ENCODE measurements around the gene LZTFL1.

DNA sequence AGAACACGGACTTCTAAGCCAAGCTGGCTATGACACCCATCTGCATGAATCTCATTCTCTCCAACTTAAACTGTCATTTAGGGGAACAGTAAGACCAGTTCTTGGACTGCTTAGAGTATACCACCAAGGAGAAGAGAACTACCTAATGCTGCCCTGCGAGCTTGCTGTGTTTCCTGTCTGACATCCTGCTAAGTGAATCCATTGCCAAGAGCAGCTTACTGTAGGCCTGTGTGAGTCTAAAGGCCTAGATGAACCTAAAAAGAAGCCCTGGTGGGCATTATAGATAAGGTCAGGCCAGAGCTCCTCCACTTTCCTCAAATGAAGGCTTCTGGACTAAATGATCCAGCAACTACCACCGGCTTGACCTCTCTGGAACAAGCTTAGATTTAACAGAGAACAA, 15.0 kb downstream of the LZTFL1 start:
- no peak for TF ChIP-seq POLR2A (IDR thresholded peaks at IDR 0.05; ENCODE audit: low read length)
- TF ChIP-seq GATA1 (IDR thresholded peaks at IDR 0.05; ENCODE audit: low read depth, low read length) = no peak
